Inflammatory macrophage treated with lipopolysaccharide for 1 hour (primary cell): Measurements from ENCODE around the gene TBXAS1.

ENCODE experiments used
- DNase-seq, 2 donors: peaks; one replicate each; pipeline ENCODE4 v3.0.0-alpha.2; 2020 to 2022

Gene TBXAS1

DNA sequence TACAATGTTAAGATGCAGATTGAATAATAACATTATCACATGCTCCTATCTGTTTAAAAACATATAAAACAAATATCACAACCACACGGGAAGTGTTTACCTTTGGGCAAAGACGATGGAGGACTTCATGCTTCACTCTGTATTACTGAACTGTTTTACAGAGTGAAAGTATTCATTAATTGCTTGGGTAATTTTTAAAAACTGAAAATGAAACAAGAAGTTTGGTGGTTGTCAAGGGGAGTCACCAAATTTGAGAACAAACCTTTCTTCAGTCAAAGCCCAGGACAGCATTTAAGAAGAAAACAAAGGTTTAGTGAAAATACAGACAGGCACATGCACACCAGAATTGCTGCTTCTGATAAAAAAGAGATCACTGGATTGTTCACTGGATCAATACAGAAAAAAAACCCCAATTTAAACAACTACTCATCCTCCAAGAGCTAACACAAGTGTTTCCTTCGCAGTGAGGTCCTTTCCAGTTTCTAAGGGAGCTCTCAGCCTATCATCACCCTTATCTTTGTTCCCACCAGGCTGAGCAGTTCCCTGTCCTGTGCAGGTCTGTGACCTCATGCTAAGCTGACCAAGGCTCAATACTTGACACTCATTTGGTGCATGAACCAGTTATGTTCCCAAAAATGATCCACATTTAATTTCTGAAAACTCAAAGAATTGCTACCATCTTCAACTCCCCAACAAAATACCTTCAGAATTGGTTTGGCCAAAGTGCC is 224.9 kb downstream of the TBXAS1 start:
- peak in 1 of 2 donors; percentile 17 for DNase-seq

DNA sequence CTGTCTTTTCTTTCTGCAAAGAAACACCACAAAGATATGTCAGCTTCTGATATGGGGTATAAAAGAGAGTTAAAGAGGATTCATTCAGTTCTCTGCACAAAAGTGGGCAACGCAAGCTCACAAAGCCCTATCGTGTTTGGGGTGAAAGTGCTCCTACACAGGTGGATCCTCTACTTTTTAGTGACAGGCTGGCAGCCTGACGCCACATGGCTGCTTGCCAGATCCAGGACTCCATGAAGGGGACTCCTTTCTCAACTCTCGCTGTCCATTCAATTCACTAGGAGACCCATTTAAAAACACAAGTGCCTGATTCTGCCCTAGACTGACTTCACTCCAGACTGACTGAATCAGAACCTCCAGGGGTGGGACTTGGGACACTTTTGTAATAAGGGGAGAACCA is 225.7 kb downstream of the TBXAS1 start:
- DNase-seq, result no peak

DNA sequence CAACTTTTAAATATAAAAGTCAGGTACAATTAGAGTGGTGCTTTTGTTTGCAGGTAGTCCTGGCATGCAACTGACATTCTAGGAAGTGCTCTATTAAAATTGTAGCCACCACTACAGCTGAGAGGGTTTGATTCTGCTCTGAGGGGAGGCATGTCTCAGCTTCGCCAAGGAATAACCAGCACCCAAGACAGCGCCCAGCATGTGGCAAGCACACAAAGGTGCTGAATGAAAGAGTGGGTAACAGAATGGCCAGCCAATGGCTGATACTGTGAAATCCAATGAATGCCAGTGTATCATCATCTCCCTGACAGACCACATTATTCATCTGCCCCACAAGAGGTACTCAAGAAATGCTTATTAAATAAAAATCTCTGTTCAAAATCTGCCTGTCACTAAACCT is 226.8 kb downstream of the TBXAS1 start:
- no peak for DNase-seq

DNA sequence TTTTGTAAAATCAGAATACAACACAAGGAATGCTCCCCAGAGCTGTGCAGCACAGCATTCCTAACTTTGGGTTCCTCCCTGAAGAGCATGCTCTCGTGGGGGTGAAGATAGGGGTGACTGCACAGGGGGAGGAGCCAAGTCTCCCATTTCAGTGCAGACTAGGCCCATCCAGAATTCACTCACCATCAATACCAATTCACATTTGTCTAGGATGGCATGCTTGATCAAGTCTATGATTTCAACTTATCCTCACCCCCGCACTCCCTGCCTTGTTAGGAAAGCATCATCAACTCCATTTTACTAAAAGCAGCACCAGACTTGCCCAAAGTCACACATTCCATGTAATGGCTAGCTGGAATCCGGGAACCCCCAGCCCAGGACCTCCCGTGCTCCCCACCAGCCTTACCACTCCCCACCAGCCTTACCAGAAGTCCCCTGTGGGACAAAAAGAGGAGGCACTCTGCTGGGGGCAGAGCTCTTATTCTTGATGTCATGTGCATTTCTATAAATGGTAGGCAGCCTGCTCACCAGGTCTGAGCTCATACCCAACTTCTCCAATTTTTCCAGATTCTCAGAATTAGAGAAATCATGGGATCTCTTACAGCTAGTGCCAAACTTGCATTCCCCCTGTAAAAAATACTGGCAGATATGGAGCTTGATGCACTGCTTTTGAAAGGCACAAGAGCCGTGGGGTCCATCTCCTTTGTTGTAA is 227.5 kb downstream of the TBXAS1 start:
- DNase-seq, result peak; percentile 74 to 87

DNA sequence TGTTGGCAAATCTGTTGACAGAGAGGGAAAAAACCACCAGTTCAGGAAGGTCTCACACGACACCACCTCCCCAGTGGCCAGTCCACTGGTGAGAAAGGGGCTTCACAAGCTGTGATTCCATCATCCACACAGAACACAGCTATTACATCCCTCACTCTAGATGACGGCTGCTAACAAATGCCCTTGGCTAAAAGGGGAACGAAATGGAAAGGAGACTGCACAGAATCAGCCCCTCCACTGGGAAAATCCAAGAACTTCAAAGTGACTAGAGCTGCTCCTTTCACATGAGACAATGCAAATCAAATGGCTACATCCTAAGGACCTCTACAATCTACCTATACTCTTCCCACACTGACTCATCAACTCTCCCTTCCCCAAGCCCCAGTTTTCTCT is 228.1 kb downstream of the TBXAS1 start:
- peak in 1 of 2 donors; percentile 67 for DNase-seq

DNA sequence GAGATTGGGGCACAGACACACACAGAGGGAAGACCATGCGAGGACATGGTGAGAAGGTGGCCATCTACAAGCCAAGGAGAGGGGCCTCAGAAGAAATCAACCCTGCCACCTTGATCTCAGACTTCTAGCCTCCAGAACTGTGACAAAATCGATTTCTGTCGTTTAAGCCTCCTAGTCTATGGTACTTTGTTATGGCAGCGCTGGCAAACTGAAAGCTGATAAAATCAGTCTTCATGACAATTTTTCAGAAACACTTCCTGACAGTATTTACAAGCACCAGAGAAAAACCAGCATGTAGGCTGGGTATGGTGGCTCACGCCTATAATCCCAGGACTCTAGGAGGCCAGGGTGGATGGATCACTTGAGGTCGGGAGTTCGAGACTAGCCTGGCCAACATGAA is 229.5 kb downstream of the TBXAS1 start:
- DNase-seq, result no peak

DNA sequence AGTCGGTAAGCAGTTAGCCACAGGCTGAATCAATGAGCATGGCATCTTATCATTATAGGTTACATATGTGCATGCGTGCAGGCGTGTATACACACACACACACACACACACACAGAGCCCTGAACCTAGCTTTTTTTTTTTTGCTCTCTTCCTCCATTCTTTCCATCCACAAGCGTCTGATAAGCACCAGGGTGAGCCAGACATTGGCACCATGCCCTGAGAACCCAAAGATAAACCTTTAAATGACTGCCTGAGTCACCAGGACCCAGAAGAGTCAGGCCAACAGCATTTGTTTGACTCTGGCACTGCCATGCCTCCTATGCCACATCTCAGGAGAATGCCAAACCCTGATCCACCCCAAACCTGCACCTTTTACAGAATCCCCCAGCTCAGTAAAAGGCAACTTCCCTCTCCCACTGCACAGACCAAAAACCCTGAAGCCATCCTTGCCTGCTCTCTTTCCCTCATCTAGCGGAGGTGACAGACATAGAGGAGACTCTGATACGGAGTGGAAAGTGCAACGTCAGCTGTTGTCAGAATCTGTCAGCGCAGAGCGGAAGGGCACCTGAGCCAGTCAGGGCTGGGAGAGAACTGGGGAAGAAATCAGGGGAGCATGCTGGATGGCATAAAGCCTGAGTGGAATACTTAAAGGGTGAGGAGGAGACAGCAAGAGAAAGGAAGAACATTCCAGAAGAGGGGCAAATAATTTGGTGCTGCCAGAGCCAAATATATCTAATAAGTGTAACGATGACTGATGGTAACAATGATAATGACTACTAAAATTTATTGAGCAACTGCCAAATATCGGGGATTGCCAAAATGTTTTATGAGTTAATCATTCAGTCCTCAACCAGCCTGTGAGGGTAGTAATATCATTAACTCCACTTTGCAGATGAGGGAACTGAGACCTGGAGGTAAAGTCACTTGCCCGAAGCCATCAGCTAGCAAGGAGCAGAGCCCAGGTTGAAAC is 230.5 kb downstream of the TBXAS1 start:
- no peak for DNase-seq

DNA sequence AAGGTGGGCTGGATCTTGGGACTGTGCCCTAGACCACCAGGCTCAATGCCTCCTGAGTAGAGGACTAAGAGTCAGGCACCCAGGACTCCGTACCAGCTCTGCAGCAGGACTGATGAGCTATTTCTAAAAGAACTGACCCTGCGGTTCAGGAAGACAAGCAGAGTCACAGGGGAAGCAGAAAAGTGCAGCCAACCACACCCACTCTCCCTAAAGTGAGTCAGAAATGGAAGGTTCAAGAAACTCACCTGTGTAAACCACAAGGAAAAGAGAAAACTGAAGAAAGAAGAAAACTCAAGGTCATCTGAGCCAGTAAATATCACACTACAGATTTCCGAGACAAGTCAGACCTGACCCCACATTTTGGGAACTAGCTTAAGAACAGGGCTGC is 231.2 kb downstream of the TBXAS1 start:
- DNase-seq, result no peak

DNA sequence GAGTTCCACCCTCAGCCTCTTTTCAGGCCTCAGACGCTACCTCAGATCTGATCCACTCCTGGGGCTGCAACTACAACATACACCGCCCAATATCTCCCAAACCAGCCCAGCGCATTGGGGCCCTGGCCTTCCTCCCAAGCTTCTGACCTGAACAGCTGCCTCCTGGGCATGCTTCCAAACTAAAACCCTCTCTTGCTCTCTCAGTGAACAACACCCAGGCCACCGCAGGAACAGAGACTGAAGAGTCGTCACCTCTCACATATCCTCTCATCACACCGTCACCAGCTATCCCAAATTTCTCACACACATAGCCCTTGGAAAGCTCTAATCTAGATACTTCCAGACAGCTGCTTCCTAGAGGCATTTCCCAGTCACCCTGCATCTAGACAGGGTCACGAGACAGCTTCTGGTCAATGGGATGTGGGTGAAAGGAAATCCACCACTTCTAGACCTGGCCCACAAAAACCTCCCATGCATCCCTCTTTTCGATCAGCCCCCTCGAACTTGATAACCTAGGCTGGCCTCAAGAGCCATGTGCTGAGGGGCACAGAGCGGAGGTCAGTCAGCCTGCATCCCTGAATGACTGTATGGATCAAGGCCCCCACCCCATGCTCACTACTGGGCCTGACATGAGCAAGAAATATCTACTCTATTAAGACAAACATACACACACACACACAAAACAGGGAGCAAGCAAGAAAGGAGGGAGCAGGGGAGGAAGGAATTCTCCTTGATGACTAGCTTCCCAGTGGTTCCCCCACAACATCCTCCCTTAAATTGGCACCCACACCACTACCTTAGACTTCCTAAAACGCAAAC is 231.9 kb downstream of the TBXAS1 start:
- no peak for DNase-seq

DNA sequence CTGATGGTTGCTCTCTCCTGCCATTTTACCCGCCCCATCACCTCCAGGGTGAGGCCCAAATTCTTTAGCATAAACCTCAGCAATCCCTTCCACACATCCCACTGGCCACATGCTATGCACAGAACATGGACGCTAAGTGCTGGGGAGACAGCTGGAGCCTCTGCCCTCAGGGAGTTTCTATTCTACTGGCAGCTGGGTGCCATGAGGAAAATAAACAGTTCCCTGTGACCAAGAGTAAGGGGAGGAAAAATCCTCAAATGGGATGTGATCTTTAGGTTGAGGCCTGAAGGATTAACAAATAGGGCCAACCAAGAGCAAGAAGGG is 232.5 kb downstream of the TBXAS1 start:
- no peak for DNase-seq

DNA sequence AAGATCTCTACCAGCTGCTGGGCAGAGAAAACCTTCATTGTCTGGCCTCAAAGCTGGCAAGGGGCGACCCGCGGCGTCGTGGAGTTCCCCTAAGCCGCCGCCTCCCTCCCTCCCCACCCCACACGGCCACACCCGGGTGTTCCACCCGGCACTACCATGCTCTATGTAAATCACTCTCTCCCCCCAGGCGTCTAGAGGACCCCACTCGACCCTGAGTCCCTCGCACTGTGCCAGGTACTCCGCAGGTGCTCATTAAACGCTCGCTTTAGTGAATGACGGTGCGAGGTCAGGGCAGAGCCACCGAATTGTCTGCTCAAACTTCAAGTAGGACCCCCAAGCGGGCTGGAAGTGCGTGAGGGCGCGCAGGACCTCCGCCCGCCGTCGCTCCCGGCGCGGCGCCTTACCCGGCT is 233.1 kb downstream of the TBXAS1 start:
- DNase-seq, result peak; percentile 57 to 64

DNA sequence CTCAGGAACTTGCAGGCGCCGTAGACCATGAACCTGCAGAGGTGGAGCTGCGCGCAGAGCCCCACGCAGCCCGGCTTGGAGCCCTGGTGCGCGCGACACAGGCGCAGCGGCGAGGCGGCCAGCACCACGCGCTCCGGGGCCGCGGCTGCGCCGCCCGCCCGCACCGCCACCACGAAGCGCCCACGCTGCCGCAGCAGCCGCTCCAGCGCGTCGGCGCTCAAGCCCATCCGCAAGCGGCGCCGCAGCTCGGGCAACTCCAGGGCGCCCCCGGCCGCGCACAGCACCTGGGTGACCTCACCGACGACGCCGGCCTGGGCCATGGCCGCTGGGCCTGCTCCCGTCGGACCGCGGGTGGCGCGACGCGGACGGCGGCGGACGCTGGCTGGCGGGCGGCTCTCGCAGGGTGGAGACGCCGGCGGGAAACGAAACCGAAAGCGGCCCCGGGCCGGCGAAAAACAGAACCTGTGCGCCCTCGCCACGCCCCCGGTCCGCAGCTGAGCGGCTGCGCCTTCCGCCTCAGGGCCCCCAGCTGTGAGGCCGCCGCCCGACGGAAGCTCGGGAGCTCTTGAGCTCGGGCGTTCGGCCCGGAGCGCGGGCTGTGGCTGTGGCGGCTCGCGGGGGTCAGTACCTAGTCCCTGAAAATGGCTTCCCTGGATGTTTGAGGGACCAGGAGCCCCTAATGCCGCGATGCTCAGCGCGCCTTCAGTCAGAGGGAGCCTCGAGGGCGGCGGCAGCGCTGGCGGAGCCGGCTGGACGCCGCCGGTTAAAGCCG is 233.7 kb downstream of the TBXAS1 start, which contains the start of gene PARP12:
Gene PARP12, minus strand, starts transcription at position 424 of the 772 bp plus-strand sequence. Its CDS starts 104 bp downstream, at position 320.
- DNase-seq, result peak; percentile 92 to 95

DNA sequence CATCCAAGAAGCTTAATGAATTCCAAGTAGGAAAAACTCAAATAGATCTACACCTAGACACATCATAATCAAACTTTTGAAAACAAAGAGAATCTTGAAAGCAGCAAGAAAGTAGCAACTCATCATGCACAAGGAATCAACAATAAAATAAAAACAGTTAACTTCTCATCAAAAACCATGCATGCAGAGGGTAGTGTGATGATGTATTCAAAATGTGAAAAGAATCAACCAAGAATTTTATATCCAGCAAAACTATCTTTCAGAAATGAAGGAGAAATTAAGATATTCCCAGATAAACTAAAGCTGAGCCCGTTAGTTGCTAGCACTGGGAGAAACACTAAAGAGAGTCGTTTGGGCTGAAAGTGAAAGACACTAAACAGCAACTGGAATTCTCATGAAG is 238.0 kb downstream of the TBXAS1 start:
- no peak for DNase-seq

DNA sequence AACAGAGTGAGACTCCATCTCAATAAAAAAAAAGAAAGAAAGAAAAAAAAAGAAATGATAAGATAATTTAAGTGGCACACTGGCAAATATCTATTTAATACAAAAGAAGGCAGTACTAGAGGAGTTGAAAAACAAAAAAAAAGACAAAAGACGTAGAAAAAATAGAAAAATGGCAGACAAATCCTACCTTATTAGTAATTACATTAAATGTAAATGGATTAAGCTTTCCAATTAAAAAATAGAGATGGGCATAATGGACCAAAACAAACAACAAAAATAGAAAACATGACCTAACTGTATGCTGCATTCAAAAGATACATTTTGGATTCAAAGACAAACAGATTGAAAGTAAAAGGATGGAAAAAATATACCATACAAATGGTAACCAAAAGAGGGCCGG is 239.0 kb downstream of the TBXAS1 start:
- DNase-seq, result no peak

DNA sequence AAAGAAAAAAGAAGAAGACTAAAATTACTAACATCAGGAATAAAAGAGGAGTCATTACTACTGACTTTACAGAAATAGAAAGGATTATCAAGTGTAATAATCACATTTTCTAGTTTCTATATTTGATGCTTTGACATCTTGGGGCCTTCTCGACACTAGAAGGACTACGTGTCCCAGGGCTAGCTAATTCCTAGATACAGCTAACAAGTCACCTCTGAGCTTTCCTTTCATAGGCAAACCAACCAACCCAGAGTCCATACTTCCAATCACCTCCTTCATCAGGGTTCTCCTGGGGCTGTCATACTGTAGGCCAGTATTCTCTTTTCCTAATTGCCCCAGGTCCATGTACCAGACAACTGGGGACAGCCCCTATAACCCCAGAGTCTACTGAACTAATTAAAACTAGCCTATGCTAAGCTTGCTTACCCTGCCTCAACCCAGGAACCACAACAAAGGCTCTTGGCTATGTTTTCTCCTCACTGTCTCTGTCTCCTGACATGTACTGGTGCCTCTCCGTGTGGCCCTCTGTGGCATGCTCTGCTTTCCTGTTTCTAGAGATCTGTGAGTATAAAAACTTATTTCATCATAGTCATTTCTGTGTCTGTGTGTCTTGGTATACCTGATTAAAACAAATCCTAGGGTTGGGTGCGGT is 240.4 kb downstream of the TBXAS1 start:
- DNase-seq, result no peak
